Ureter (tissue), 1 donor: ENCODE data around the gene KANSL2. TPM values are rescaled to one million over a fixed set of nuclear protein-coding genes. Genes with fewer than 3 reads are reported as not detected.

Source experiments
- DNase-seq: peaks from one replicate; pipeline ENCODE4 v3.0.0-alpha.2; 2020; ENCODE audit warnings: low spot score
- total RNA-seq: library from RNA; stranded (reverse); gene quantifications from one replicate; pipeline ENCODE4 v1.2.4, GENCODE V29; 2023
- donor health status: DM: yes; HTN: yes; CAD: no.

KANSL2 gene
- total RNA-seq, 1 donor from 2014 or later = 34.0 TPM

DNA sequence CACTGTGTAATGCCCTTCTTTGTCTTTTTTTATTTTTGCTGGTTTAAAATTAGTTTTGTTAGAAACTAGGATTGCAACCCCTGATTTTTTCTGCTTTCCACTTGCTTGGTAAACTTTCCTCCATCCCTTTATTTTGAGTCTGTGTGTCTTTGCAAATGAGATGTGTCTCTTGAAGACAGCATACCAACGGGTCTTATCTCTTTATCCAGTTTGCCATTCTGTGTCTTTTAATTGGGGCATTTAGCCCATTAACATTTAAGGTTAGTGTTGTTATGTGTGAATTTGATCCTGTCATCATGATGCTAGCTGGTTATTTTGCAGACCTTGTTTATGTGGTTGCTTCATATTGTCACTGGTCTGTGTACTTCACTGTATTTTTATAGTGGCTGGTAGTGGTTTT, 68.7 kb downstream of the KANSL2 start:
- no peak for DNase-seq

Other genes with a start within 250 kb of the KANSL2 start
- gene ANP32D, start 209.7 kb downstream of the KANSL2 start, total RNA-seq = not detected
- 1.5 TPM for gene C12orf54, start 199.7 kb downstream of the KANSL2 start, total RNA-seq
- gene OR8S1, start 156.6 kb downstream of the KANSL2 start, total RNA-seq = not detected
- gene LALBA, start 112.2 kb downstream of the KANSL2 start, total RNA-seq = not detected
- 44.3 TPM for gene CCNT1, start 34.5 kb upstream of the KANSL2 start, total RNA-seq
- gene ADCY6, start 106.9 kb upstream of the KANSL2 start, total RNA-seq = 98.0 TPM
- gene CACNB3, start 136.3 kb upstream of the KANSL2 start, total RNA-seq = 59.7 TPM
- gene DDX23, start 169.9 kb upstream of the KANSL2 start, total RNA-seq = 71.7 TPM
- gene RND1, start 183.6 kb upstream of the KANSL2 start, total RNA-seq = 1.9 TPM
- gene FKBP11, start 243.3 kb upstream of the KANSL2 start, total RNA-seq = 24.9 TPM